Midbrain (tissue), 1 donor: ENCODE measurements around the gene ARL17B.
A peak's percentile ranks its signal among the peaks of the same experiment; 100 is the strongest.
"Not testable (repeated sequence)": the region's sequence is repeated elsewhere in the genome, so short reads cannot be mapped to it uniquely, and the experiment has no call there.

Experiments used
- DNase-seq: peaks from one replicate; lab custom pipeline; 2025; lab: John Stamatoyannopoulos, UW

ARL17B gene

DNA sequence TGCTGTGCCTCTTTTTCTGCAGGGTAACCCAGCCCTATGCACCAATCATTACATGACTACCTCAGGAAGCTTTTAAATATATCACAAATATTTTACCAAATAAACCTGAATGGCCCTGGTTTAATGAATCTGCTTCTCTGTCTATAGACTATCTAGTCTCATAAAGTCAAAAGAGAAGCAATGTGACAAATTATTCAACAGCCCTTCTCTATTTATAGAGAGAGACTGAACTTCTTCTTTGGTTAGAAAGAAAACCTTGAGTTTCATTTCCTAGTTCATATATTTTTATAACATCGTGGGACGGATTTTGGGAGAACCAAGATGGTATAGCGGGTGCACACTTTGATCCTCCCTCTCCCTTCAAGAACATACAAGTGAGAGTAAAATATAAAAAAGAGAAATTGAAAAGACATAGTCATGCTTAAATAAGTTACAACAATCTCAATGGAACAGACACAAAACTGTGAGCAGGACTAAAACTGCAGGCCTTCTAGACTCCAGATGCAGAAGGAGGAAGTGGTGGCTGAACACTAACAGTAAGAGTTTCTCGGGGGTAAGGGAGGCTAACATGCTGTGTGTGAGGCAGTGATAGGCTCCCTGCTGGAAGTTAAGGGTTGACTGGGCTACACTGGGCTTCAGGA is 70.5 kb downstream of the ARL17B start:
- DNase-seq, result peak; percentile 37

DNA sequence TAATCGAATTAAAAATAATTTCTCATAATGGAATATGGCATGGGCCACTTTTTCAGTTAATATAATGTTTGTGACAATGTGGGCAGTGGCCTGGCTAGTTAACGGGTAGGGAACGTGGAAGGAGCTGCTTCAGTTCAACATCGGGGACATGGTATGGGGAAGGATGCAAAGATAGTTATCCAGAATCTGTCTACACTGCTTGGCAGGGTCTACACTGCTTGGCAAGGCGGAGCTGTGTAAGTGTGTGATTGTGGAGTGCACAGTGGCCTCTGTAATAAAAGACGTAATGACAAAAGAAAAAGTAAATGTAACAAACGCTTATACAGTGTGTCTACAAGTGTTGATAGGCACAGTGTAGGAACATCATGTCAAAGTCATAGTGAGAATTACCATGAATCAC is 74.0 kb downstream of the ARL17B start:
- not testable (repeated sequence) for DNase-seq

DNA sequence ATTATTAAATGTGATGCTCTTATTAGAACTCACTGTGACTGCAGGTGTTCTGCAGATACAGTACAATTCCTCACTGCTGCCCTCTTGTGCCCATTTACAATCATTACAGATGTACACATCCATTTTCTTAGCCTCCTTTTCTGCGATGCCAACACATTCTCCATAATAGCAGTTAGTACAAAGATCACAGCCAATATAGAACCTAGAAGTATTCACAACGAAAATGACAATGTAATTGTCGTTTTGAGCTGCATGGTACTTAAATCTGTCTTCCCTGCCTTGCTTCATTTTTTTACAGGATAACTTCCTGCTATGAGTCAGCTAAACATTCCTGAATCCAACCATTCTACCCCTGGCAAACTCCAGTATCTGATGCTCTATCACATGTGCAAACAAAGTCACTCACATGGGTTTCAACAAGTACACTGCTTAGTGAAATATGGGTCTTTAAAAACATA is 74.8 kb downstream of the ARL17B start:
- DNase-seq, result peak; percentile 90

DNA sequence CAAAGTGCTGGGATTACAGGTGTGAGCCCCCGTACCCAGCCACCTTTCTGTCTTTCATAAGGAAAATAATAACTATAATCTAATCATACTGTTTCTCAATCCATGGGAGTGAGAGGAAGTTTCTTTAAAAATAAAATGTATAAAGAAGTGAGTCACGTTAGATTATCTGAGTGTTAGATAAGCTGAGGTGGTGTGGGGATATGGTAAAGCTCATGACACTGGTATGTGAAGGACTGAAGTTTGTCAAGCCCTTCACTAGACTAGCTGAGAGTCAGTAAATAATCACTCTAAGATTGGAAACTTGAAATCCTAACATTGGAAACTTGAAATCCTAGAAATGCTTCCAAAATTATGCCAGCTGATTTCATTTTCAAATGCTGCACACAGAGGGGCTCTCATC is 76.1 kb downstream of the ARL17B start:
- not testable (repeated sequence) for DNase-seq

DNA sequence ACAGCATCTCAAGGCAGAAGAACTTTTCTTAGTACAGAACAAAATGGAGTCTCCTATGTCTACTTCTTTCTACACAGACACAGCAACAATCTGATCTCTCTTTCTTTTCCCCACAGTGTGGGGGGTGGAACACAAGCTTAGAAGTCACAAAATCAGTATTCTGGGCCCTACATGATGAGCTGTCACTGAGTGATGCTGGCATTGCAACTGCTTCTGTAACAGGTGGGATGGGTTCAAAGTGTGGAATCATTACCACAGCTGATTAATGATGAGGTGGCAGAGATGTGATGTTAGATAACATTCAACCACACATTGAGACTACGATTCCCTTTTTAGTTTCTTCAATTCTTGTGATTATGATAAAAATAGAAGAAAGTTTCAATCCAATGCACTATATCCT is 77.1 kb downstream of the ARL17B start:
- DNase-seq, result not testable (repeated sequence)

DNA sequence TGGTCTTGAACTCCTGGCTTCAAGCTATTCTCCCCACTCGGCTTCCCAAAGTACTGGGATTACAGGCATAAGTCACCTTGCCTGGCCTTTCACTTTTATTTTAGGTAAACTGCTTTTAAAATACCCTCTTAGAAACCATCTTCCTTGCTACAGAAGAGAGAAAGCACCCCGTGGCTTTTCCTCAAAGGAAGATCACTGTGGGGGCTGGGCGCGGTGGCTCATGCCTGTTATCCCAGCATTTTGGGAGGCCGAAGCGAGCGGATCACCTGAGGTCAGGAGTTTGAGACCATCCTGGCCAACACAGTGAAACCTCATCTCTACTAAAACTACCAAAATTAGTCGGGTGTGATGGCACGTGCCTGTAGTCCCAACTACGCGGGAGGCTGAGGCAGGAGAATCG is 78.9 kb downstream of the ARL17B start:
- DNase-seq, result not testable (repeated sequence)

DNA sequence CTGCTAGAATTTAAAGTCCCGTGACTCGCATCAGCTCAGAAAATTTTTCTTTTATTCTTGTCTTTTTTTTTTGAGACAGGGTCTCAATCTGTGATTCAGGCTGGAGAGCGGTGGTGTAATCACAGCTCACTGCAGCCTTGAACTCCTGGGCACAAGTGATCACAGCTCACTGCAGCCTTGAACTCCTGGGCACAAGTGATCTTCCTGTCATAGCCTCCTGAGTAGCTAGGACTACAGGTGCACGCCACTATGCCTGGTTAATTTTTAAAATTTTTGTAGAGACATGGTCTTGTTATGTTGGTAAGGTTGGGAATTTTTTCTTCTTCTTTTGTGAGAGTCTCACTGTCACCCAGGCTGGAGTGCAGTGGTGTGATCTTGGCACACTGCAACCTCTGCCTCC is 80.2 kb downstream of the ARL17B start:
- DNase-seq, result not testable (repeated sequence)

DNA sequence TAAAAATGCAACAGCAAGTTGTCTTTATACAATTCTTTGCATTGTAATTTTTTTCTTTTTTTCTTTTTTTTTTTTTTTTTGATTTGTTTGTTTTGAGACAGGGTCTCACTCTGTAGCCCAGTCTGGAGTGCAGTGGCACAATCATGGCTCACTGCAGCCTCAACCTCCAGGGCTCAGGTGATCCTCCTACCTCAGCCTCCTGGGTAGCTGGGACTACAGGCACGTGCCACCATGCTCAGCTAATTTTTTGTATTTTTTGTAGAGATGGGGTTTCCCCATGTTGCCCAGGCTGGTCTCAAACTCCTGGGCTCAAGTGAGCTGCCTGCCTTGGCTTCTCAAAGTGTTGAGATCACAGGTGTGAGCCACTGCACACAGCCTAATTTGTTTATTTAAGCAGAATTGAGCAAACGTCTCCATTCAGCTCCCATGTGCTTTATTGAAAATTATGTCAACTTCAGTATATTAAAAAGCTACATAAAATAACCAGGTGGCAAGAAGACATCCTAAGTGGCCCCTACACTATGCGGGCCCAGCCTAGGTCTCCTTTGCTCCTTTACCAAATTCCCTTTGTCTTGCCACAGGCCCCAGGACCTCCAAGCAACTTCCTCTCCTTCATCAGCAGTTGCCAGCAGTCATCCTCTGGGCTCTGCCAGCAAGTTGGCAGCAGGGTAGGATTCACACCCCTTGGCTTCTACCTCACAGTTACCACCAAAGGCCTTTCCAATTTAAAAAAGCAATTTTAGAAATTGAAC is 84.7 kb downstream of the ARL17B start:
- DNase-seq, result peak; percentile 43

DNA sequence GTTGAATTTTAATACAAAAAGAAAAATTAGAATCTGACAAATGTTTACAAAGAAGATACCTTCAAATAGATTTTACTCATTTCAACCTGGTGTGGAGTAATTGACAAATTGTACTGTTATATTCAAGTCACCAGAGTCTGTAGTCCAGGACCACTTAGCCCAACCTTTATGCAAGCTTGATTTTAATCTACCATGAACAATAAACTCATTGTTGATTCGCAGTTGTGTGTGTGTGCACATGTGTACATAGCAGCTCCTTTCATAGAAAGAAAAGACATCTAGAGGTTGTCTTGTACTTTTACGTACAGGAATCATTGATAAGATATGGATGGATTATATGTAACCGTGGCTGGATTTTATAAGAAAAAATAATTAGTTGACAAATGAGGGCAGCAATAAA is 87.3 kb downstream of the ARL17B start:
- no peak for DNase-seq

DNA sequence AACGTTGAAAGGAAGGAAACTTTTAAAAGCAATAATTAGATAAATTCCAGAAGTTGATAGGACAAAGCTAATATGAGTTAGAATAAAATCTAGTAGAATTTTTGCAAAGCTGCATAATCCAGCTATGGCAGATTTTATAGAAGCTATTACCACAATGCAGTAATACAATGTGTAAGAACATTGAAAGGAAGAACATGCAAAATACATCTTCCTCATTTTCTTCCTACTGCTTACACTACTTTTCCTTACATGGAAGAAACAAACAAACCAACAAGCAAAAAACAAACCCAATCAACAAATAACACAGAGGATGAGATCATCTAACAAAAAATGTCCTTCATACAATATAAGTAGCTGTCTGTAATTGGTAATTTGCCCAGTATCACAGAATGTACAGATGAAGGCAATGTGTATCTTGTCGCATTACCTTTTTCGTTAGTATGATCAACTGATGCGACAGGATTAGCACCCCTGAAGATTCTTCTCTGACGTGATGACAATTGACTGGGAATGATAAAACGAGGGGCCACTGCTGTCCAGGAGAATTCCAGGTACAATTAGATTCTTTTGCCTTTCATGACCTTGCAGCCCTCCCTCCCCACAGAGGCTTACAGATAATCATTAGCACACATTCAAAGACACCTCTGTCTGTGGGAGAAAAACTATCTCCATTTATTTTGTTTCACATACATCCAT is 87.9 kb downstream of the ARL17B start:
- no peak for DNase-seq

DNA sequence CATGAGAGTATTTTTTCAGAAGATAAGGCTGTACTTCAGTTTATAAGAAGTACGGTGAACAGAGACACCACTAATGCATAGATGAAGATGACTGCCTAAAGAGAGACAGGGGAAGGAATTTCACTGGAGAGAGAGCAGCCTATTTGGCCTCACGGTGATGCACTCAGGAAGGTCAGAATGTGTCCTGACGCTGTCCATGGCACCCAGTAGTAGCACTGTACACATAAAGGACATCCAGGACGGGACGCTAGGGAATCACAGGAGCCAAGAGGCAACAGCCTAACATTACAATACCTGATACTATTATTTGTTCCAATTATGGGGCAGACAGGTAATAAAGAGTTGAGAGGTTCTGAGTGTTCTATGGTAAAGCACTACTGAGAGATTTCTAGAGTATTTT is 91.5 kb downstream of the ARL17B start:
- no peak for DNase-seq

DNA sequence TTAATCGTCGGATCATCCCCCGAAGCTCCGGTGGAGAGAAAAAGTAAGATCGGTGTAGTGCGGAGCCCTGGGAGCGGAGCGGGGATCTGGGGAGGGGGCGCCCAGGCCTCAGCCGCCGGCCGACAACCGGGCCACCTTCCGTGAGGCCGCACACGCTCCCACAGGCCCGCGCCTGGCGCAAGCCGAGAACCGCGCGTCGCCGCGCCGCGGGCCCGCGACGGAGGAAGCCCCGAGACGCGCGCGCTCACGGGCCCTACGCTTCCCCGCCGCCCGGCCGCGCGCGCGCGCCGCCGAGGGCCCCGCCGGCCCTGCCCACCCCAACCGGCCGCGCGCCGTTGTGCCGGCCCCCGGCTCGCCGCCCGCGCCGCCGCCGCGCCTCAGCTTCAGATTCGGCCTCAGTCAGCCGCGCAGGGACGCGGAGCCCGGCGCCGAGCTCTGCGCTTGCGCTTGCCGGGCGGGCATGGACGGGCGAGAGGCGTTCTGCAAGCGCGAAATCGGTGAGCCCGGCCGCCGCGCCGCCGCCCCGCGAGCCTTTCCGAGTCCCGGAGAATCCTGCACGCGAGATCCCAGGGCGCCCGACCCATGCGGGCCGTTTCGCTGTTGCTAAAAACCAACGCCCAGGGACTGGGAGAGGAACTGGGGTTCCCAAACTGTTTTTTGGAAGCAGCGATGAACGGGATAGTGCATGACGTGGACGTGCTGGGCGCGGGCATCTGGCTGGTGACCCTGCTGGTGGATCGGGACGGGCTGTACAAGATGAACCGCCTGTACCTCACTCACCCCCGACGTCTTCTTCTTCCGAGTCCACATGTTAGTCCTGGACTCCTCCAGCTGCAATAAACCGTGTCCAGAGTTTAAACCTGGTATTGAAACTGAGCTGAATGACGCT is 94.7 kb downstream of the ARL17B start:
- DNase-seq, result peak; percentile 86

DNA sequence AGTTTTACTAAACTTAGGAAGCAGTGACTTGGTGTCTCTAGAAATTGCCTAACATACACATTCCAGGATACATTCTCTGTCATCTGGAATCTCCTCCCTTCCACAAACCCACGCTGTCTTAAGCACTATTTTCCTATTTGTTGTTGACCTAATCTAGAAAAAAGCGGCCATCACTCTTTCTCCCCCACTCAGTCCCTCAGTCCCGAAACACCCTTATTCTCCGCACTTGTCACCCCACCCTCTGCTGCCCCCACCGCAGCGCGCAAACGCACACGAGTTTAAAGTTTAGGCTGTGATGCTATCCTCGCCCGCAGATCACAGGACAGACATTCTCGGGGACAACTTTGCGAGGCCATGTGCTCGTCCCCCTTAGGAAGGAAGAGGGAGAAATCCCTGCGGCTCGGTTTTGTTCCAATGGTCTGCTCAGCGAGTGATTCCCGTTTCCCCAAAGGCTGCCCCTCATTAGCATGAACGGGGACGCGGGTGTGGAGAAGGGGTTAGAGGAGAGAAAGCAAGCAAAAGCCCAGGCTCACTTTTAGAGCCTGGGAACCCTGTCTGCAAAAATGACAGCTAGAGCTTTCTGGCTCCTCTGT is 95.4 kb downstream of the ARL17B start:
- peak; percentile 66 for DNase-seq

DNA sequence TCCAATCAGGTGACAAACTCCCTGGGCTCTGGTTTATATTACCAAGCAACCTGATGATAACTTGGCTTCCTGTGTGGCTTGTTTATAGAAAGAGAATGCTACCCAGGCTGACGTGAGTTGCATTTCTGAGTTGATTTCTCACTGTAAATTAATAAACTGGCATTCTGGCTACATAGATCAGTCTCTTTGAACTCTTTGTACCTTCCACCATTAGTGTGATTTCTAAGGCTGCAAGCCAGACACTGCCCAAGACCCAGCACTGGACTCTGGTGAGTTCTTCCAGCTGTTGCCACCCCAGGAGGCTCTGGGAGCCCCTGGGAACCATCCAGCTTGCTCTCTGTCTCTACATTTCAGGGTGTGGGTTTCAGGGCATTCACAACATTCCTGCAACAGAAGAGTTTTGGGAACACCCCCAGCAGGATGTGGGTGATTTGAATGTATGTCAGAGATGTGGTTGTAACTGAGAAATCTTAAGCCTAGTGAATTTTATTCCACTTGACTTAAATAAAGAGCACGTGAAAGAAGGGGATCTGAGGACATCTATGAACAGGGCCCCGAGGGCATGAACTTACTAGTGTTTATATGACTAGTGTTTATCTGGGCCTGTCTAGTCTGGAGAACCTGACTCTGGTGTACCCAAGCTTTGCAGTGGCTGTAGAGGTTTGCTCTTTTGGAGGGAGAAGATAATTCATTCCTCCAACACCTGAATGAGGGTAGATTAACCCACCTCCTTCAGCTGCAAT is 96.9 kb downstream of the ARL17B start:
- no peak for DNase-seq

DNA sequence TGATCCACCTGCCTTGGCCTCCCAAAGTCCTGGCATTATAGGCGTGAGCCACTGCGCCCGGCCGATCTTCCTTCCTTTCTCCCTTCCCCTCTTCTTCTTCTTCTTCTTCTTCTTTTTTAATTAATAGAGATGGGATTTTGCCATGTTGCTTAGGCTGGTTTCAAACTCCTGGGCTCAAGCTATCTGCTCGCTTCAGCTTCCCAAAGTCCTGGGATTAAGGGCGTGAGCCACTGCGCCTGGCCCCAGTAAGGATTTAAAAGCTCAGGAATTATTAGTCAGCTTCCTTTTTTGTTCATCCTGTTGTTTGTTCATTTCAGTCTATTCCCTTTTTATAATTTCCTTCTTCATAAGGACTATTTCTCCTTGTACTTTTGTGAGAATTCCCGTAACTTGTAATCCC is 99.3 kb downstream of the ARL17B start:
- DNase-seq, result no peak

DNA sequence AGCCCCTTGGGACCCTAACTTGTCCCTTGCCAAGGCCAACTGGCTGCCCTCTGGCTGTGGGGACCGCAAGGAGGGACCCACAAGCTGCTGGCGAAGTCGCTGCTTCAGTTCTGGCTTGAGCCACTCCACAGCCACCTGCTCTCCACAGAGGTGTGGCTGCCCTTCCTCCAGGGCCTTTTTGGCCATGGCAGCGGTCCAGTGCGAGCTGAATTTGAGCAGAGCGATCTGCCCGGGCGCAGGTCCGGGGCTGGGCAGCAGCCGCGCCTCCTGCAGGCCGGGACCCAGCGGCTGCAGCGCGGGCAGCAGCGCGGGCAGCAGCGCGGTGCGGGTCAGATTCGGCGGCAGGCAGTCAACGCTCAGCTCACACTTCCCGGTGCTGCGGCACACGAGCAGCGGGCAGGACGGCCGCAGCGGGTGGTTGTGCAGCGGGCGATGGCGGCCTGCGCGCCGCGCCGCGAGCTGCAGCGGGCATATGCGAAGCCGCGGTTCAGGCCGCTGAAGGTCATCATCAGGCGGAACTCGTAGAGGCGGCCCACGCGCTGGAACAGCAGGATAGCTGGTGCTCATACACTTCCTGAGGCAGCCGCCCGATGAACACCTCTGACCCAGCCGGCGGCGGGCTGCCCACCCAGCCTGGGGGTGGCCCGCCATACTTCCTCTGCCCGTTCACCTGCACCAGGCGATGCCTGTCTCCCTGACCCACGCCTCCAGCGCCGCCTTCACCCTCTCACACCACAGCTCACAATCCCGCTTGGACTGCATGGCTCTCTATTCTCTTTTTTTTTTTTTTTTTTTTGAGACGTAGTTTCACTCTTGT is 101.5 kb downstream of the ARL17B start:
- not testable (repeated sequence) for DNase-seq

DNA sequence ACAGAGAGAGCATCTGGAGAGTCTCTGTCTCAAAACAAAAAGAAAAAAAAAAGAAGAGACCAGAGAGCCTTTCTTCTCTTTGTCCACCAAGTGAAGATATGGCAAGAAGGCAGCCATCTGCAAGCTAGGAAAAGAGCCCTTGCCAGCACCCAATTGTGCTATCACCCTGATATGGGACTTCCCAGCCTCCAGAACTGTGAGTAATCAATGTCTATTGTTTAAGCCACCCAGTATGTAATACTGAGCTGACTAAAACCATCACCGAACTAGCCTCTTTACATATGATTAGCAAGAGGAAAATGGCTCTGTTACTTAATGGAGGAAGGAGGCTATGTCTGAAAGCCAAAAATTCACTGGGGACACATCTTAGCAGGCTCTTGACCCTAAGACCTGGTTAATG is 105.2 kb downstream of the ARL17B start:
- not testable (repeated sequence) for DNase-seq

DNA sequence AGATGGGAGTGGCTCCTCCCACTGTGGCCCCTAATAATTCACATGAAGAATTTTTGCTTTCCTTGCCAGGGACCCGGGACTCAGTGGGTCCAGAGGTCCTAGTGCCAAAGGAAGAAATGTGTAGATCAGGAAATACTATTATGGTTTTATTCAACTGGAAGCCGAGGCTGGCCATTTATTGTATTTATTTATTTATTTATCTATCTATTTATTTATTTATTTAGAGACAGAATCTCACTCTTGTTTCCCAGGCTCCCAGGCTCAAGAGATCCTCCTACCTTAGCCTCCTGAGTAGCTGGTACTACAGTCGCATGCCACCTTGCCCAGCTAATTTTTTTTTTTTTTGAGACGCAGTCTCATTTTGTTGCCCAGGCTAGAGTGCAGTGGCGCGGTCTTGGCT is 107.4 kb downstream of the ARL17B start:
- DNase-seq, result not testable (repeated sequence)

DNA sequence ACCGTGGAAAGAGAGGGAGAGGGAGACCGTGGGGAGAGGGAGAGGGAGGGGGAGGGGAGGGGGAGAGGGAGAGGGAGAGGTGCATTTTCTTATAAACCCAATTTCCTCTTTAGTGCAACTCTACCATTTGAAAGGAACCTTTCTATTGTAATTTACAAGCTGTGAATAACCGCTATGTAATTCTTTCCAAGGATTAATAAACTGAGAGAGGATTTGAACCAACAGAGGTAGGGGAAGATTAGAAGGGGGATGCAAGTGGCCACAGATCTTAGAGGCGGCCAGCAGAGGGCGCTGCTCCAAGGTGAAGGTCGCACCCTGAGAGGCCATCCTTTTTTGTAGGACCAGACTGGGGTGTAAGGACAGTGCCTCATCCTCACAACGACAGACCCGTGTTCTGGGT is 107.8 kb downstream of the ARL17B start:
- peak; percentile 59 for DNase-seq

DNA sequence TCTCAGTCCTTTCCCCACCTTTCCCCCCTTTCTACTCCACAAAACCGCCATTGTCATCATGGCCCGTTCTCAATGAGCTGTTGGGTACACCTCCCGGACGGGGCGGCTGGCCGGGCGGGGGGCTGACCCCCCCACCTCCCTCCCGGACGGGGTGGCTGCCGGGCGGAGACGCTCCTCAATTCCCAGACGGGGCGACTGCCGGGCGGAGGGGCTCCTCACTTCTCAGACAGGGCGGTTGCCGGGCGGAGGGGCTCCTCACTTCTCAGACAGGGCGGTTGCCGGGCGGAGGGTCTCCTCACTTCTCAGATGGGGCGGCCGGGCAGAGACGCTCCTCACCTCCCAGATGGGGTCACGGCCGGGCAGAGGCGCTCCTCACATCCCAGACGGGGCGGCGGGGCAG is 108.8 kb downstream of the ARL17B start:
- DNase-seq, result not testable (repeated sequence)
